A549 (cell line): Measurements from ENCODE around the gene CARMIL1. TPM values are rescaled to one million over a fixed set of nuclear protein-coding genes. Genes with fewer than 3 reads are reported as not detected.

Source experiments
- ATAC-seq, 2 experiments: fragments of 200-7000 bp in 1 of 2; fragments of >200 bp in 1 of 2; cut with Nextera tagmentation in 1 of 2; cut with Tn5 transposase in 1 of 2; 3 replicates each; pipeline versions ENCODE4 v1.8.0 to v1.9.1; 2018 to 2020; ENCODE audit warnings: mild to moderate bottlenecking in 1 of 2, moderate library complexity in 1 of 2
- CTCF ChIA-PET: fragments of 300-600 bp; sonication (Branson Sonifier 250); formaldehyde crosslinking; extraction: SDS; loops from one replicate; lab custom pipeline; 2021; ENCODE audit warnings: antibody characterized with exemption, inconsistent platforms; lab: Yijun Ruan, JAX
- POLR2A ChIA-PET: fragments of 350-600 bp; formaldehyde crosslinking; extraction: SDS; loops from one replicate; lab custom pipeline; 2021; ENCODE audit warnings: antibody characterized with exemption, inconsistent platforms; lab: Yijun Ruan, JAX
- DNase-seq, 2 experiments: peaks; one replicate each; pipeline versions ENCODE4 v3.0.0 to v3.0.0-alpha.2; 2011 to 2016; ENCODE audit warnings: low read depth in 1 of 2, low spot score in 1 of 2
- FAIRE-seq: peaks from 2 replicates; lab custom pipeline; 2011; peaks lifted over from hg19 to GRCh38; lab: Jason Lieb, UNC
- H3K27ac ChIP-seq, 2 experiments: fragments of >200 bp; sonication (Bioruptor Twin); formaldehyde crosslinking; 3 replicates each; pipeline ENCODE4 v1.5.1; 2016 to 2017
- H3K4me1 ChIP-seq: fragments of >200 bp; sonication (Bioruptor Twin); formaldehyde crosslinking; 3 replicates; pipeline ENCODE4 v1.6.1; 2016
- H3K4me2 ChIP-seq: fragments of >200 bp; sonication (Bioruptor Twin); formaldehyde crosslinking; 3 replicates; pipeline ENCODE4 v1.6.1; 2016
- H3K4me3 ChIP-seq: fragments of >200 bp; sonication (Bioruptor Twin); formaldehyde crosslinking; 3 replicates; pipeline ENCODE4 v1.5.1; 2016
- H3K9me3 ChIP-seq: fragments of >200 bp; sonication (Bioruptor Twin); formaldehyde crosslinking; 3 replicates; pipeline ENCODE4 v1.6.1; 2016
- BHLHE40 ChIP-seq: IDR thresholded peaks from 2 replicates; pipeline ENCODE4 v1.6.1; 2012; ENCODE audit warnings: low read depth, low read length, inconsistent platforms
- CBX2 ChIP-seq: fragments of 200-600 bp; sonication (generic); IDR thresholded peaks from 2 replicates; pipeline ENCODE4 v1.6.1; 2016; ENCODE audit warnings: low read depth, mild to moderate bottlenecking, borderline replicate concordance
- CEBPB ChIP-seq, 2 experiments: fragments of >200 bp in 1 of 2; sonication (Bioruptor Twin) in 1 of 2; formaldehyde crosslinking in 1 of 2; IDR thresholded peaks; 2 replicates each; pipeline ENCODE4 v1.6.1; 2012 to 2016
- CHD2 ChIP-seq: fragments of 150-350 bp; IDR thresholded peaks from 2 replicates; pipeline ENCODE4 v1.6.1; 2014; ENCODE audit warnings: low read length; ENCODE audit not compliant: partially characterized antibody
- FOXS1 ChIP-seq: fragments of 250-450 bp; sonication (Bioruptor Pico); IDR thresholded peaks from 2 replicates; pipeline ENCODE4 v1.5.0; 2020; ENCODE audit warnings: mild to moderate bottlenecking, moderate library complexity
- HOXB5 ChIP-seq: fragments of 250-450 bp; sonication (Bioruptor Pico); IDR thresholded peaks from 2 replicates; pipeline ENCODE4 v1.5.0; 2020; ENCODE audit warnings: mild to moderate bottlenecking, moderate library complexity
- KDM5A ChIP-seq: fragments of 200-600 bp; sonication (generic); IDR thresholded peaks from 2 replicates; pipeline ENCODE4 v1.6.1; 2016; ENCODE audit warnings: antibody characterized with exemption, mild to moderate bottlenecking
- MAFK ChIP-seq: fragments of 450-650 bp; IDR thresholded peaks from 2 replicates; pipeline ENCODE4 v1.6.1; 2014; ENCODE audit not compliant: partially characterized antibody
- MYC ChIP-seq: IDR thresholded peaks from 2 replicates; pipeline ENCODE4 v1.6.1; 2012; ENCODE audit warnings: mild to moderate bottlenecking, inconsistent platforms, low read length, improper control_type of control experiment, borderline replicate concordance
- NPAS2 ChIP-seq: fragments of 250-450 bp; sonication (Bioruptor Pico); IDR thresholded peaks from 2 replicates; pipeline ENCODE4 v1.8.0; 2022; ENCODE audit warnings: mild to moderate bottlenecking, moderate library complexity, borderline replicate concordance
- NR3C1 ChIP-seq: fragments of >200 bp; sonication (Bioruptor Twin); formaldehyde crosslinking; IDR thresholded peaks from 3 replicates; pipeline ENCODE4 v1.6.1; 2017
- PHF8 ChIP-seq: fragments of 200-600 bp; sonication (generic); IDR thresholded peaks from 2 replicates; pipeline ENCODE4 v1.6.1; 2016; ENCODE audit warnings: low read depth, mild to moderate bottlenecking, antibody characterized with exemption, moderate library complexity, borderline replicate concordance
- POLR2AphosphoS2 ChIP-seq: conservative IDR thresholded peaks from 2 replicates; pipeline ENCODE4 v1.6.1; 2012; ENCODE audit warnings: low read length, improper control_type of control experiment, inconsistent platforms
- RAD21 ChIP-seq, 2 experiments: fragments of >200 bp in 1 of 2; sonication (Bioruptor Twin) in 1 of 2; formaldehyde crosslinking in 1 of 2; IDR thresholded peaks in 1 of 2; conservative IDR thresholded peaks in 1 of 2; 2 replicates in 1 of 2; 3 replicates in 1 of 2; pipeline ENCODE4 v1.6.1; 2012 to 2018; ENCODE audit warnings: inconsistent platforms in 1 of 2
- RARB ChIP-seq: fragments of 250-450 bp; sonication (Bioruptor Pico); IDR thresholded peaks from 2 replicates; pipeline ENCODE4 v1.8.0; 2021; ENCODE audit warnings: mild to moderate bottlenecking, moderate library complexity
- RFX5 ChIP-seq: fragments of 450-650 bp; IDR thresholded peaks from 2 replicates; pipeline ENCODE4 v1.7.1; 2014; ENCODE audit warnings: antibody characterized with exemption, mild to moderate bottlenecking, moderate library complexity
- SMC3 ChIP-seq: fragments of >200 bp; sonication (Bioruptor Twin); formaldehyde crosslinking; IDR thresholded peaks from 3 replicates; pipeline ENCODE4 v1.6.1; 2018; ENCODE audit warnings: inconsistent platforms
- WGBS: methylation state at CpG from one replicate; pipeline ENCODE4 v1.1.6; 2017; ENCODE audit errors: missing lambda C conversion rate; 5-methylcytosine and 5-hydroxymethylcytosine counted together
- polyA plus RNA-seq, 4 experiments: library from polyadenylated mRNA; depleted of rRNA in 3 of 4; stranded (reverse); fragments of >200 nt; fragmentation: RNase III in 1 of 4; extraction: RNeasy Plus Mini Kit Qiagen cat#74134 plus additional on column Dnase treatment in 1 of 4; gene quantifications; 2 replicates in 3 of 4; 3 replicates in 1 of 4; pipeline ENCODE4 v1.2.3, GENCODE V29; 2011 to 2017
- TF ChIP-seq, protein P1 (sequence below): fragments of 450-650 bp; IDR thresholded peaks from 2 replicates; pipeline ENCODE4 v1.6.1; 2014; ENCODE audit warnings: antibody characterized with exemption
- TF ChIP-seq, protein P2 (sequence below): fragments of 150-350 bp; IDR thresholded peaks from 2 replicates; pipeline ENCODE4 v1.6.1; 2014; ENCODE audit warnings: low read depth, mild to moderate bottlenecking, low read length
- TF ChIP-seq, protein P3 (sequence below): IDR thresholded peaks from 2 replicates; pipeline ENCODE4 v1.6.1; 2012
- TF ChIP-seq, protein P4 (sequence below): fragments of 250-450 bp; sonication (Bioruptor Pico); IDR thresholded peaks from 2 replicates; pipeline ENCODE4 v1.5.0; 2020; ENCODE audit warnings: low read depth, mild to moderate bottlenecking, moderate library complexity

The CARMIL1 gene
- polyA plus RNA-seq, 2 of the 4 experiments (the other 2 are of a cell fraction), result 11.5 to 11.8 TPM

DNA sequence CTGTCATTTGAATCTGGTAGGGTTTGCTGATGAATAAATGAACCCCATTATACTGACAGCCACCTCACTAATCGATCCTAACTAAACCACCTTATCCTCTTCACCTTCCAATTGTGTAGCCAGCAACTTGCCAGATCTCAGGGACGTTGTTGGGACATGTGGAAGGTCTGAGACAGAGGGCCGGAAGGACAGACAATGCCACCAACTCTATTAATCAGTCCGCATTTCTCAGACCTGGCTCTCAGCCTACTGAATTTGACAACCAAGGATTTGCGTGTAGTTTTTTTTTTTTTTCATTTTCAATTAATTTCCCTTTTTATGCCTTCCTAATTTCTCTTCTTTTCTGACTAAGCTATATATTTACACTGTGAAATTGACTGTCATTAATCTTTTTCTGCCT is 122.5 kb downstream of the CARMIL1 start:
- ATAC-seq (no peak), DNase-seq (no peak), FAIRE-seq (no peak)
- H3K9me3 ChIP-seq, result no peaks in the 10 kb centered on the region
- ChIA-PET POLR2A (no interaction called here), CTCF (interaction anchor here (0.9 kb wide), 1 partner anchor 178 kb away, joined by 3 read pairs; no protein-coding TSS in a partner anchor)
- no peak overlapping the region for H3K27ac ChIP-seq
- no peaks in the 10 kb centered on the region for H3K4me1 ChIP-seq
- H3K4me3 ChIP-seq, result no peak overlapping the region
- 82% methylated on average over 5 of the region's 5 CpGs for WGBS
- H3K4me2 ChIP-seq, result no peak overlapping the region
- TF ChIP-seq, protein P1, sequence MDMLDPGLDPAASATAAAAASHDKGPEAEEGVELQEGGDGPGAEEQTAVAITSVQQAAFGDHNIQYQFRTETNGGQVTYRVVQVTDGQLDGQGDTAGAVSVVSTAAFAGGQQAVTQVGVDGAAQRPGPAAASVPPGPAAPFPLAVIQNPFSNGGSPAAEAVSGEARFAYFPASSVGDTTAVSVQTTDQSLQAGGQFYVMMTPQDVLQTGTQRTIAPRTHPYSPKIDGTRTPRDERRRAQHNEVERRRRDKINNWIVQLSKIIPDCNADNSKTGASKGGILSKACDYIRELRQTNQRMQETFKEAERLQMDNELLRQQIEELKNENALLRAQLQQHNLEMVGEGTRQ, result no peak
- TF ChIP-seq, protein P2, sequence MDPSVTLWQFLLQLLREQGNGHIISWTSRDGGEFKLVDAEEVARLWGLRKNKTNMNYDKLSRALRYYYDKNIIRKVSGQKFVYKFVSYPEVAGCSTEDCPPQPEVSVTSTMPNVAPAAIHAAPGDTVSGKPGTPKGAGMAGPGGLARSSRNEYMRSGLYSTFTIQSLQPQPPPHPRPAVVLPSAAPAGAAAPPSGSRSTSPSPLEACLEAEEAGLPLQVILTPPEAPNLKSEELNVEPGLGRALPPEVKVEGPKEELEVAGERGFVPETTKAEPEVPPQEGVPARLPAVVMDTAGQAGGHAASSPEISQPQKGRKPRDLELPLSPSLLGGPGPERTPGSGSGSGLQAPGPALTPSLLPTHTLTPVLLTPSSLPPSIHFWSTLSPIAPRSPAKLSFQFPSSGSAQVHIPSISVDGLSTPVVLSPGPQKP, result no peak
- TF ChIP-seq CBX2 (no peak), FOXS1 (no peak), PHF8 (no peak), KDM5A (no peak), RARB (CRISPR knock-in tag) (no peak), MAFK (no peak), HOXB5 (CRISPR knock-in tag) (no peak), CEBPB (IDR thresholded peaks at IDR 0.05) (no peak), MYC (no peak), CHD2 (no peak), POLR2AphosphoS2 (no peak), SMC3 (no peak), NR3C1 (no peak), RFX5 (no peak)
- TF ChIP-seq, protein P3, sequence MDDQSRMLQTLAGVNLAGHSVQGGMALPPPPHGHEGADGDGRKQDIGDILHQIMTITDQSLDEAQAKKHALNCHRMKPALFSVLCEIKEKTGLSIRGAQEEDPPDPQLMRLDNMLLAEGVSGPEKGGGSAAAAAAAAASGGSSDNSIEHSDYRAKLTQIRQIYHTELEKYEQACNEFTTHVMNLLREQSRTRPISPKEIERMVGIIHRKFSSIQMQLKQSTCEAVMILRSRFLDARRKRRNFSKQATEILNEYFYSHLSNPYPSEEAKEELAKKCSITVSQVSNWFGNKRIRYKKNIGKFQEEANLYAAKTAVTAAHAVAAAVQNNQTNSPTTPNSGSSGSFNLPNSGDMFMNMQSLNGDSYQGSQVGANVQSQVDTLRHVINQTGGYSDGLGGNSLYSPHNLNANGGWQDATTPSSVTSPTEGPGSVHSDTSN, result no peak
- TF ChIP-seq, protein P4, sequence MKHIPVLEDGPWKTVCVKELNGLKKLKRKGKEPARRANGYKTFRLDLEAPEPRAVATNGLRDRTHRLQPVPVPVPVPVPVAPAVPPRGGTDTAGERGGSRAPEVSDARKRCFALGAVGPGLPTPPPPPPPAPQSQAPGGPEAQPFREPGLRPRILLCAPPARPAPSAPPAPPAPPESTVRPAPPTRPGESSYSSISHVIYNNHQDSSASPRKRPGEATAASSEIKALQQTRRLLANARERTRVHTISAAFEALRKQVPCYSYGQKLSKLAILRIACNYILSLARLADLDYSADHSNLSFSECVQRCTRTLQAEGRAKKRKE (CRISPR knock-in tag), result no peak

DNA sequence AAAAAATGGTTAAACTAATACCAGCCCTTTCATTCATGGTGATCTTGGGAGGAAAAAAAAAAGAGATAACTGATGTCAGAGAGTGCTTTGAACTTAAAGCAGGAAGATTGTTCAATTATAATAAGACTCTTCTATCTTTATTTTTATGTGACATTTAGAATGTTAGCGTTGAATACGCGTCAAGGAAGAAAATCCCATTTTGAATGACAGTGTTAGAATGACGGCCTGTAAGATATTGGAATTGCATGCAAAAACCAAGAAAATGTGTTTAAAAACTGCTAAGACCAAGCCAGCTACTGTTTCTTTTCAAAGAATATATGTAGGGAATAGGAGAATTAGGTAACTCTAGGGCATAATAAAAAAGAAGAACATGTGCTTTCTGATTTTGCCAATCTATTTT is 123.0 kb downstream of the CARMIL1 start:
- H3K27ac ChIP-seq, result no peak overlapping the region
- TF ChIP-seq, protein P2, result no peak
- no peak for TF ChIP-seq RAD21 (conservative IDR thresholded peaks at IDR 0.05 in 1 of 2, IDR thresholded peaks at IDR 0.05 in 1 of 2)
- TF ChIP-seq BHLHE40, result no peak
- TF ChIP-seq, protein P3, result no peak
- TF ChIP-seq NPAS2 (CRISPR knock-in tag), result no peak
- H3K4me2 ChIP-seq, result no peak overlapping the region
- no peak for FAIRE-seq
- H3K4me1 ChIP-seq, result no peaks in the 10 kb centered on the region
- DNase-seq, result no peak
- H3K9me3 ChIP-seq, result no peaks in the 10 kb centered on the region
- WGBS, result 81% methylated on average over 4 of the region's 4 CpGs
- no peak overlapping the region for H3K4me3 ChIP-seq
- no peak for ATAC-seq
- ChIA-PET POLR2A (no interaction called here), CTCF (interaction anchor here (0.9 kb wide), 1 partner anchor 178 kb away, joined by 3 read pairs; no protein-coding TSS in a partner anchor)
